NCI-H1048 (cell line): ENCODE measurements around the gene PDCL2.
"Not testable (repeated sequence)": the region's sequence is repeated elsewhere in the genome, so short reads cannot be mapped to it uniquely, and the experiment has no call there.

Source experiments
- DNase-seq: peaks from one replicate; lab custom pipeline; 2025; lab: John Stamatoyannopoulos, UW

The PDCL2 gene

GRCh38 chr4:55592014-55592413 is at the start of gene PDCL2:
Gene PDCL2 (minus strand): TSS chr4:55592245. CDS start chr4:55592109, 136 bp downstream.
- DNase-seq, result no peak

DNA sequence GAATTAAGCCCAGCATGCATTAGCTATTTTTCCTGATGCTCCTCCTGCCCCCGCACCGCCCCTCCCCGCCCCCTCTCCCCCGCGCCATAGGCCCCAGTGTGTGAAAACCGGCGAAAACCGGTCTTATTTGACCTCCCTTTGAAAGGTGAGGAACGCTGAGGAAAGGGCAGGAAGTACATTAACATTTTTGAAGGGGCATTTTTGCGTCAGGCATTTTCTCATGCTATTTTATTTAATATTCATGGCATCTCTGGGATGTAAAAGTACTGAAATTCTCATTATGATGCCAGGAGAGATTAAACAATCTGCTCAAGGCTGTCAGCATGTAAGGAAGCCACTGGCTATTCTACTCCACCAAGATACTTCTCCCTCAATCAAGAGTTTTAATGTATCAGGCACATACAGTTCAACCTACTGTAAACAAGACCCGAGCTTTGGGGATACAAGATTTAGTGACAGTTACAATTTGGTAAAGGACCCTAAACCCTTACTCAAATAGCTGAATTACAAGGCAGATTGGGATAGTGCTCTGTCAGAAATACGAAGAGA is 45.3 kb upstream of the PDCL2 start:
- DNase-seq, result no peak

DNA sequence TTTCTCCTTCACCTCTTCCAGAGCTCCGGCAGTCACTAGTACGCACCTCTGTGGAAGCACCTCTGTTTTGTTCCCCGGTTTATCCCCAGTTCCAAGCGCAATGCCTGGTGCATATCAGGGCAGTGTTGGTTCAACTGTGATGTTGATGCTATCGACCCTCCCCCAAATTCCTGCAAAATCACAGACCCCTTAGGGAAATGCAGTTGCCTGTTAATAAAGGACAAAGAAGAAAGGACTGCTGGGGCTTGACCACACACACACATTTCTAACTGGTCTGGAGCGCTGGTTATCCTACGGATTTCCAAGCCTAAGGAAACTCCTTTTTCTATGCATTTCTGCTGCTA is 44.6 kb upstream of the PDCL2 start:
- no peak for DNase-seq

DNA sequence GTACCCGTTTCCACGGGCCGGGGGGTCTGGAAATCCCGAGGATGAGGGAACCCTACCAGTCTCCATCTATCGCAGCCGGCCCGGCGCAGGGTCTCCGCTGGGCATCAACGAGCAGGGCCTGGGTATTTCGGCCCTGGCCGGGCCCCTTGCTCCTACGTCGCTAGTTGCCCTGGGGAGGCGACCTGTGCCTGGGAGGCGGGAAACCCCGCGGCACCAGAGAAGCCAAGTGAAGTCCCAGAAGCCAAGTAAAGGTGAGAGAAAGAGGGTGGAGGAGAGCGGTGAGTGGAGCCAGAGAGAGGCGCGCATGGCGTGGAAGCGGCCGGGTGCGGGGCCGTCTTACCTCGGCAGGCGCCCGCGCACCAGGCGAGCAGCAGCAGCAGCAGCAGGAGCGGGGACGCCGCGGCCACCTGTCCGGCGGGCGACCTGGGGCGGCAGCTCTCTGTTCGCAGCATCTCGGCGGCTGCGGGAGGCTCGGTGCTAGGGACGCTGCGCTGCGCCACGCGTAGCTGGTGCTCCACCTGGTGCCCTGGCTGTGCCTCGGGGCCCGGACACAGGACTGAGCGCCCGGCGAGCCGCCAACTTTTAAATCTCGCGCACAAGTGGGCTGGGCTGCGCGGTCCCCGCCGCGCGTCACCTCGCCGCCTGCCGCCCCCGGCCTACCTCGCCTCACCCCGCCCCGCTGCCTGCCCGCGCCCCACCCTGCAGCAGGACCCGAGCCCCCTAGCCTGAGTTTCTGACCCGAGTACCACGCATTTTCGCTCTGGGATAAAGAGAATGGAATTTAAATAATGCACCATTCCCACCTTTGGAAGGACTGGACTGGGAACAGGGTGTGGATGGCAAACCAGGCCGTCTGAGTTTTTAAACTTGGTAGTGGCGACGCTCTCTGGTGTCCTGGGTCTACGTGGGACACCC is 44.0 kb upstream of the PDCL2 start, which contains the start of gene NMU:
NMU (minus strand) TSS at position 558 of the 915 bp plus-strand sequence; CDS start at position 452, 106 bp downstream.
- DNase-seq, result peak; percentile 51

GRCh38 chr4:55635282-55635681 is 43.2 kb upstream of the PDCL2 start:
- DNase-seq, result no peak

DNA sequence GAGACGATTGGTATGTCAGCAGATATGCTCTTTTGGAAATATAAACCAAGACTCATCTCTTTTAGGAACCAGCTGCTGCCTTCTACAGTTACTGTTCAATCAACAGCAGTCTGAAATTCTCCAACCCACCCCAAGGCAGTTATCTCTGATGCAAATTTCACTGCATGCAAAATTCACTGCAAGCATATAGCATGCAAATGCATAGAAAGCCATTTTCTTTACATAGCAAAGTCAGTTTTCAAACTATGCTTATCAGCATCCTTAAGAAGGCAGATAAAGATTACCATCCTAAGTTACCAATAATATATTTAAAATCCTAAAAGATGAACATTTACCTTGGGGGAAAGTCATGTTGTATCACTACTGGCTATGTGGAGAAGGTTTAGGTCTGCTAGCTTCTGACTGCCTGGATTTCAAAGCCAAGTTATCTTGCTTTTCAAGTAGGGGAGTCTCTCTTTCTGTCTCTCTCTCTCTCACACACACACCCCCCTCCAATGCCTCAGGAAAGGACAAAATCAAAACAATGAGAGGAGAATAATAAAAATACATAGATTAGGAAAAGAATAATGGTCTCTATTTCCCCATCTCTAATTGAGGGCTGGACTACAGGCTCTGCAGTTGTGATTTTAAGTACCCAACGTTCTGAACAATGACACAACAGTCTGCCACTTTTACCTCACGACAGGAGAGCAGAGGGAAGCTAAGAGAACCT is 42.5 kb upstream of the PDCL2 start:
- DNase-seq, result peak; percentile 53

DNA sequence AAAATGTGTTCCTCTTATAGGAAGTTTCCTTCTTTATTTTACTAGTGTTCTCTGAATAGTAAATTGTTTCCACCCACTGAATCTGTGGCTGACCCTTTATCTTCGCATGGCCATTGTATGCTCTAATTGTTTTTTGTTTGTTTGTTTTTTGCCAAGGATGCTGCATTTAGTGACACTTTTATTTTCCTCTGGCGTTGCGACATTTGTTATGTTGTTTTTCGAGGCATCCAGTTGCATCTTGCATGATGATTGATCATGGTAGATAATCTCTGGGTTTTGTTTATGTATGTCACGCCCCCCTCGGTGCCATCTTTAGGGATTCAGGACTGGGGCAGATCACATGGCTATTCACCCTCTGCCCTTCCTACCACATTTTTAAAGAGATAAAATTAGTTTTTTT is 41.9 kb upstream of the PDCL2 start:
- DNase-seq, result no peak

- DNase-seq, result no peak
Measured at GRCh38 chr4:55625835-55626234, 33.8 kb upstream of the PDCL2 start.

- not testable (repeated sequence) for DNase-seq
Measured at GRCh38 chr4:55624063-55624462, 32.0 kb upstream of the PDCL2 start.

GRCh38 chr4:55618546-55619143 is 26.6 kb upstream of the PDCL2 start:
- DNase-seq, result no peak

GRCh38 chr4:55617587-55618197 is 25.6 kb upstream of the PDCL2 start:
- DNase-seq, result no peak

GRCh38 chr4:55615008-55615407 is 23.0 kb upstream of the PDCL2 start:
- no peak for DNase-seq

- DNase-seq, result no peak
Measured at GRCh38 chr4:55613621-55614020, 21.6 kb upstream of the PDCL2 start.

- no peak for DNase-seq
Measured at GRCh38 chr4:55612341-55612740, 20.3 kb upstream of the PDCL2 start.

- no peak for DNase-seq
Measured at GRCh38 chr4:55611358-55612059, 19.5 kb upstream of the PDCL2 start.

DNA sequence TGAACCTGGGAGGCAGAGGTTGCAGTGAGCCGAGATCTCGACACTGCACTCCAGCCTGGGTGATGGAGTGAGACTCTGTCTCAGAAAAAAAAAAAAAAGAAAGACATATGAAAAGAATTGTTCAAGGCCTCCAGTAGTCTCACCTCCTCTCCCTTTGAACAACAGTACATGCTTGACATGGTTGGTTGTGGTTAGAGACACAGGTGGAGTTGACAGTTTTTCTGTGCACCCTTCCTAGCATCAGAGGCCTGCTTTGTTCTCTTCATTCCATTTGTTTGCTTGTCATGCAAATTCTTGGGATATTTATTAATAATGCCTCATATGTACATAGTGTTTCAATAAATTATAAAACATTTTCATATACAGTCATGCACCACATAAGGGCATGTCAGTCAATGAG is 18.3 kb upstream of the PDCL2 start:
- no peak for DNase-seq

- DNase-seq, result no peak
Measured at GRCh38 chr4:55609393-55609866, 17.4 kb upstream of the PDCL2 start.

GRCh38 chr4:55608591-55608990 is 16.5 kb upstream of the PDCL2 start:
- no peak for DNase-seq

- DNase-seq, result no peak
Measured at GRCh38 chr4:55604996-55605395, 13.0 kb upstream of the PDCL2 start.

GRCh38 chr4:55600640-55601039 is 8.6 kb upstream of the PDCL2 start:
- DNase-seq, result no peak

DNA sequence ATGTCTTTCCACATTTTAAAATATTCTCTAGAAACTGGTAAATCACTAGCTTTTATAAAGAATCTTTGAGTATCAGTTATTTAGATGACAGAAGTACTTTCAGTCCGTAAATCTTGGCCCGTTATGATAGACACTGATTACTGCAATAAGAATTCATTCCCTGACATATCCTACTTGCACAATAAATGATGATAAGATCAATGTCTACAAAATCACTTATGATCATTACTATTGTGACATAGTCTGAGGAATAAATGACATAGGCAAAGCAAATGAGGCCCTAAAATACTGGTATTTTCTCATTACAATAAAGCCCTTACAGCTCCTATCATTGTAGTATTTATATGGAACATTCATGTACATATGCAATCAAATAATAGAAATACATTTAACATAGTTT is 6.6 kb upstream of the PDCL2 start:
- no peak for DNase-seq
